Right lobe of liver (tissue), 6 donors: Measurements from ENCODE around the gene TMEM131L. TPM values are rescaled to one million over a fixed set of nuclear protein-coding genes. Genes with fewer than 3 reads are reported as not detected.

ENCODE experiments used
- ATAC-seq, 4 donors: fragments of 200-7000 bp; cut with Tn5 transposase; one replicate each; pipeline ENCODE4 v1.9.1; 2020; ENCODE audit warnings: mild to moderate bottlenecking in 4 of 4, moderate library complexity in 4 of 4
- DNase-seq, 3 donors: peaks; one replicate each; pipeline ENCODE4 v3.0.0-alpha.2; 2020
- H3K27ac ChIP-seq, 3 donors: fragments of 200-600 bp; one replicate each; pipeline ENCODE4 v1.8.0; 2022
- H3K27me3 ChIP-seq, 2 donors: fragments of 200-600 bp; one replicate each; pipeline ENCODE4 v1.8.0; 2022
- H3K36me3 ChIP-seq, 4 donors: fragments of 200-600 bp; sonication (generic) in 1 of 4; one replicate each; pipeline versions ENCODE4 v1.5.1 to v1.8.0; 2017 to 2022; ENCODE audit warnings: control low read depth in 1 of 4
- H3K4me1 ChIP-seq, 4 donors: fragments of 200-600 bp; sonication (generic) in 1 of 4; one replicate each; pipeline versions ENCODE4 v1.5.1 to v1.8.0; 2017 to 2022; ENCODE audit warnings: control low read depth in 1 of 4
- H3K4me3 ChIP-seq, 3 donors: fragments of 200-600 bp; one replicate each; pipeline ENCODE4 v1.8.0; 2022
- H3K9me3 ChIP-seq, 4 donors: fragments of 200-600 bp; sonication (generic) in 1 of 4; one replicate each; pipeline versions ENCODE4 v1.5.1 to v1.8.0; 2017 to 2022; ENCODE audit warnings: control low read depth in 1 of 4
- POLR2A ChIP-seq: fragments of 450-650 bp; IDR thresholded peaks from one replicate; pipeline ENCODE4 v1.6.1; 2017; ENCODE audit warnings: antibody characterized with exemption, mild to moderate bottlenecking
- WGBS: methylation state at CpG from one replicate; pipeline ENCODE4 v1.1.6; 2018; ENCODE audit warnings: low coverage, low lambda C conversion rate; ENCODE audit not compliant: insufficient coverage; ENCODE audit errors: missing lambda C conversion rate; 5-methylcytosine and 5-hydroxymethylcytosine counted together
- intact Hi-C, 2 donors: fragments of 100-400 bp; cut with DNase I; formaldehyde crosslinking; loops; one replicate each; pipeline versions ENCODE4 v1.11.2 to v1.14.1; 2022
- total RNA-seq, 6 experiments: library from RNA; depleted of rRNA in 2 of 6; stranded (reverse); fragments of >200 nt in 2 of 6; fragmentation: NEBNext Ultra II Directional in 3 of 6; extraction: Animal tissue kit (Norgen Biotek cat#: 25700) in 3 of 6; gene quantifications; one replicate each; pipeline versions ENCODE4 v1.1.0 to v1.2.4, GENCODE V29; 2016 to 2023
- TF ChIP-seq, protein P1 (sequence below), 4 donors: fragments of 200-600 bp in 3 of 4; fragments of 450-650 bp in 1 of 4; IDR thresholded peaks; one replicate each; pipeline versions ENCODE4 v1.5.1 to v1.8.0; 2016 to 2022; ENCODE audit warnings: antibody characterized with exemption in 4 of 4, mild to moderate bottlenecking in 2 of 4
- donor health status: DM: no; HTN: yes; CAD: no.
- donor health status: DM: no; HTN: no; CAD: no.
- donor health status: DM: no; HTN: no; CAD: no.
- donor health status: DM: no; HTN: yes; CAD: no.
- donor health status: DM: no; HTN: yes; CAD: no.

Gene TMEM131L
- total RNA-seq, 6 experiments from 2014 or later = 13.2 to 19.6 (median 14.8) TPM

DNA sequence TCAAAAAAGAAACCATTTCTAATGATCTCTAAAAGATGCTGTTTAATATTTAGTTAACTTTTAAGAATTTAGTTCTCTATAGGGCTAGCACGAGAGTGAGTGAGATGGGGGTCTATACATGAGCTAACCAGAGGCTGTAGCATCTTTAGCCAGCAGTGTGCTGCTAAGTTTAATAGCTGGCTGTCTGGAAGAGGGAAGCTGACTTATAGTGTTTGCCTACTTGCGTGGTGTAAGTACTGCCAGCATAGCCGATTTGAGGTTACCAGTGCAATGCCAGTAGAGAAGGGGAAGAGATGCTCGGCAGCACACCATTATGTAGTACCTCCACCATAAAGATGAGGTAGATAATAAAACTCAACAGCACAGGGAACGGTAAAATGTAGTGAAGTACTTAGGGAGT lies 47.1 kb upstream of the TMEM131L start:
- intact Hi-C loops = no loop called here
- WGBS = 88% methylated on average over 5 of the region's 5 CpGs

DNA sequence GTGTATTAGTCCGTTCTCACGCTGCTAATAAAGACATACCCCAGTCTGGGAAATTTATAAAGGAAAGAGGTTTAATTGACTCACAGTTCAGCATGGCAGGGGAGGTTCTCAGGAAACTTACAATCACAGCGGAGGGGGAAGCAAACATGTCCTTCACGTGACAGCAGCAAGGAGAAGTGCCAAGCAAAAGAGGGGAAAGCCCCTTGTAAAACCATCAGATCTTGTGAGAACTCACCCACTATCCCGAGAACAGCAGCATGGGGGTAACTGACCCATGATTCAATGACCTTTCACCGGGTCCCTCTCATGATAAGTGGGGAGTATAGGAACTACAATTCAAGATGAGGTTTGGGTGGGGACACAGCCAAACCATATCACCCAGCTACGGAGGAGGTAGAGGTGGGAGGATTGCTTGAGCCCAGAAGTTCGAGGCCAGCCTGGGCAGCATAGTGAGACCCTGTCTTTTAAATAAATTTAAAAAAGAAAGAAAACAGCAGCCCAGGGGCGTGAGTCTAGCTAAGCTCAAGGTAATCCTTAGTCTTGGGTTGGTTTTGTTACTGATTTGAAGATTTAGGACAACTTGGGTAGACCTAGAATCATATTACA lies 46.4 kb upstream of the TMEM131L start:
- Histone ChIP-seq H3K4me1 (no peaks in the 10 kb centered on the region), H3K4me3 (no peak overlapping the region), H3K9me3 (no peaks in the 10 kb centered on the region), H3K27ac (no peak overlapping the region), H3K27me3 (no peaks in the 10 kb centered on the region), H3K36me3 (no peaks in the 10 kb centered on the region)
- WGBS = 67% methylated on average over 9 of the region's 9 CpGs
- DNase-seq (no peak), ATAC-seq (no peak)
- intact Hi-C loops = no loop called here
- TF ChIP-seq, protein P1, sequence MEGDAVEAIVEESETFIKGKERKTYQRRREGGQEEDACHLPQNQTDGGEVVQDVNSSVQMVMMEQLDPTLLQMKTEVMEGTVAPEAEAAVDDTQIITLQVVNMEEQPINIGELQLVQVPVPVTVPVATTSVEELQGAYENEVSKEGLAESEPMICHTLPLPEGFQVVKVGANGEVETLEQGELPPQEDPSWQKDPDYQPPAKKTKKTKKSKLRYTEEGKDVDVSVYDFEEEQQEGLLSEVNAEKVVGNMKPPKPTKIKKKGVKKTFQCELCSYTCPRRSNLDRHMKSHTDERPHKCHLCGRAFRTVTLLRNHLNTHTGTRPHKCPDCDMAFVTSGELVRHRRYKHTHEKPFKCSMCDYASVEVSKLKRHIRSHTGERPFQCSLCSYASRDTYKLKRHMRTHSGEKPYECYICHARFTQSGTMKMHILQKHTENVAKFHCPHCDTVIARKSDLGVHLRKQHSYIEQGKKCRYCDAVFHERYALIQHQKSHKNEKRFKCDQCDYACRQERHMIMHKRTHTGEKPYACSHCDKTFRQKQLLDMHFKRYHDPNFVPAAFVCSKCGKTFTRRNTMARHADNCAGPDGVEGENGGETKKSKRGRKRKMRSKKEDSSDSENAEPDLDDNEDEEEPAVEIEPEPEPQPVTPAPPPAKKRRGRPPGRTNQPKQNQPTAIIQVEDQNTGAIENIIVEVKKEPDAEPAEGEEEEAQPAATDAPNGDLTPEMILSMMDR (IDR thresholded peaks at IDR 0.05) = no peak
- TF ChIP-seq POLR2A = no peak

More for the DNA sequence above, 47.1 kb upstream of the TMEM131L start:
- no peaks in the 10 kb centered on the region for H3K9me3 ChIP-seq
- no peak for TF ChIP-seq POLR2A
- TF ChIP-seq, protein P1 (IDR thresholded peaks at IDR 0.05) = no peak
- H3K4me3 ChIP-seq = no peak overlapping the region
- ATAC-seq (no peak), DNase-seq (no peak)
- no peak overlapping the region for H3K27ac ChIP-seq
- no peaks in the 10 kb centered on the region for H3K4me1 ChIP-seq
- no peaks in the 10 kb centered on the region for H3K36me3 ChIP-seq
- H3K27me3 ChIP-seq = no peaks in the 10 kb centered on the region

DNA sequence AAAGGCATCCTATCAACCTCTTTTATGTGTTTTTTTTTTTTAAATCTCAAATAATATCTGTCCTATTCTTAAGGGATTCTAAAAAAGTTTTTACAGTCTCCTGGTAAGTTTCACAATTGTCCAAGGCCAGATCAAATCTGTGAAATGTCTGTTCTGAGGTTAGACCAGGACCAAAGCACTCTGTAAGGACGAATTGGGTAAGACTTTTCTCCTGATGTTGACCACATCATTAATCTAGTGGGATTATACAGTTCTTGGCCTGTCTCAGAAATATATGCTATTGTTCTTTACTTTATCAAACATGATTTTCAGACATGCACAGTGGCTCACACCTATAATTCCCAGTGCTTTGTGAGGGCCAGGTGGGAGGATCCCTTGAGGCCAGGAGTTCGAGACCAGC lies 45.8 kb upstream of the TMEM131L start:
- TF ChIP-seq, protein P1 (IDR thresholded peaks at IDR 0.05) = no peak
- no peak for TF ChIP-seq POLR2A
- no peaks in the 10 kb centered on the region for H3K27me3 ChIP-seq
- H3K4me3 ChIP-seq = no peak overlapping the region
- intact Hi-C loops = no loop called here
- no peaks in the 10 kb centered on the region for H3K9me3 ChIP-seq
- H3K36me3 ChIP-seq = no peaks in the 10 kb centered on the region
- H3K27ac ChIP-seq = no peak overlapping the region
- H3K4me1 ChIP-seq = no peaks in the 10 kb centered on the region
- ATAC-seq = no peak
- 86% methylated on average over 2 of the region's 2 CpGs for WGBS
- DNase-seq = no peak

DNA sequence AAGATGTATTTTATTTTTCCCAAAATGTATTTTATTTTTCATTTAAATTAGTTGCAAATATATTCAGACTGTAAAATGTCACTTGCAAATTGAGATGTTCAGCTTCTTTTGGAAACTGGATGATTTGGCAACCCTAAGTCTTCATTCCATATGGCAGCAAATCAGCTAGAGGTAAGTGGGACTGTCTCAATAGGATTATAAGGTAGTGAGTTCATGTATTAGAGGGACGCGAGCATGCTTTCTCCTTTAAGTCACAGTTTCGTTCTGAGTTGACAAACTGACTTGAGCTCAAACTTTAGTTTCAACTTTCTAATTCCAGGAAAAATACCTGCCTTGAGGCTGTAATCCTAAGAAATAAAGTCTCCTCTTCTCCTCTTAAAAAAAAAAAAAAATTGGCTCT lies 44.2 kb upstream of the TMEM131L start:
- 56% methylated on average over 3 of the region's 3 CpGs for WGBS
- TF ChIP-seq, protein P1 (IDR thresholded peaks at IDR 0.05) = no peak
- no peak for TF ChIP-seq POLR2A
- intact Hi-C loops = no loop called here
- ATAC-seq (no peak), DNase-seq (no peak)
- Histone ChIP-seq H3K27ac (no peak overlapping the region), H3K4me1 (no peaks in the 10 kb centered on the region), H3K9me3 (no peaks in the 10 kb centered on the region), H3K4me3 (no peak overlapping the region), H3K36me3 (no peaks in the 10 kb centered on the region), H3K27me3 (no peaks in the 10 kb centered on the region)
